ENCODE measurements around the gene GFRA4.

- TF ChIP-seq USF2 (IDR thresholded peaks at IDR 0.05): no peak
- TF ChIP-seq CTCF (IDR thresholded peaks at IDR 0.05): no peak
- no peak for TF ChIP-seq EP300 (IDR thresholded peaks at IDR 0.05)
- TF ChIP-seq HDAC2 (IDR thresholded peaks at IDR 0.05): no peak
- TF ChIP-seq CEBPB (IDR thresholded peaks at IDR 0.05): no peak
- no peak for TF ChIP-seq PHF8 (IDR thresholded peaks at IDR 0.05; ENCODE audit: borderline replicate concordance, low read depth)
- no peak for TF ChIP-seq CHD2 (IDR thresholded peaks at IDR 0.05; ENCODE audit: low read length, partially characterized antibody)
These were observed 10.2 kb upstream of the GFRA4 start for GRCh38 chr20:3673221-3674070.
